GM21381 (cell line): ENCODE results near the gene RCE1.

Source experiments
- ATAC-seq: cut with Tn5 transposase; IDR thresholded peaks from one replicate; pipeline ENCODE4 v1.9.1; 2021; ENCODE audit warnings: mild to moderate bottlenecking, moderate library complexity; ENCODE audit not compliant: unreplicated experiment

The RCE1 gene

DNA sequence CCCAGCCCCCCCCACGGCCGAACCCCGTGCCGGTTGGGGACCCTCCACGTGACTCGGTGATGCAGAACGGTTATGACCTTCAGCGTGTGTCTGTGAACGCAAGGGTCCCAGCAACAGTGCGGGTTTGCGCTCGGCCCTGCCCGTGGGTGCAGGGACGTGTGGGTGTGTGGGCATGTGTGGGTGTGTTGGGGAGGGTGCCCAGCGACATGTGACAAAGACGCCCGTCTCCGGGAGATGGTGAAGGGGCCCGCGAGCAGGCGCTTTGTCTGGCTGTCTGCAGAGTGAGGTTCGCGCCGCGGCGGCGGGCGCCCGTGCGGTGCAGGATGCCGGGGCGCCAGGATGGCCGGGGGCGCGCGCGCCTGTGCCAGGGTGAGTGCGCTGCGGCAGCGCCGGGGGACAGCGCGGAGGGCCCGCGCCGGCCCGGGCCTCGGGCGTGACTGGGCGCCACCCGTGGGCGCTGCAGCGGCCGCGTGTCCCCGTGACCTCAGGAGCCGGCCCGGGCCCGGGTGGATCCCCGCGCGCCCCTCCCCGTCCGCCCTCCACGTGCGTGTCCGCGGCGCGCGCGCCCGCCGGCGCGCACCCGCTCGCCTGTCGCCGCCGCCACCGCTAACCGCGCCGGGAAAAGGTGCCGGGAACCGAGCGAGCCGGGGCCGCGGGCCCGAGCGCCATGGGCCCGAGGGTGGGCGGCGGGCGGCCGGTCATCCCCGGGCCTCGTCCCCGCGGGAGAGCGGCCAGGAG lies 13.4 kb downstream of the RCE1 start, which contains the start of gene LRFN4:
Gene LRFN4 (plus strand): TSS at position 569 of the 738 bp plus-strand sequence. CDS start 681 bp downstream, outside the sequence.
- ATAC-seq, result peak; percentile 14

DNA sequence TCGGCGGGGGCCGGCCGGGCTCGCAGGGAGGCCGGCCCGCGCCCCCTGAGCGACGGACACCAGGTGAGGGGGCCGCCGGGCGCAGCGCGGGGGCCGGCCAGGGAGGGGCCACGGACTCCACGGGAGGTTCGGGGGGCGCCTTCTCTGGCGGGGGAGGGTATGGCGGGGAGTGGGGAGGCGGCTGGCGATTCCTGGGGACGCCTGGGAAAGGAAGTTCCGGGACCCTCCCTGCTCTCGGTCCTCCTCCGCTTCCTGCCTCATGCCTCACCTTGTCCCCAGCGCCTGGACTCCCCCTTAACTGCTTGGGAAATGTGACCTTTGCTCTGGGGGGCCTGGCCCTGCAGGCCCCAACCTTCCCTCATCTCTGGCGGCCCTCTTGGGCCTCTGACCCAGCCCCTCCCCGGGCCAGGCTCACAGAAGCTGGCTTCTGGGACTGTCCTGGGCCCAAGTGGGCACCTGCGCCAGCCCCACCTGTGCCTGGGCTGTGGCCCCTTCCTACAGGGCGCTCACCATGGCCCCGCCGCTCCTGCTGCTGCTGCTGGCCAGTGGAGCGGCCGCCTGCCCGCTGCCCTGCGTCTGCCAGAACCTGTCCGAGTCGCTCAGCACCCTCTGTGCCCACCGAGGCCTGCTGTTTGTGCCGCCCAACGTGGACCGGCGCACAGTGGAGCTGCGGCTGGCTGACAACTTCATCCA lies 14.1 kb downstream of the RCE1 start:
- ATAC-seq, result peak; percentile 3

DNA sequence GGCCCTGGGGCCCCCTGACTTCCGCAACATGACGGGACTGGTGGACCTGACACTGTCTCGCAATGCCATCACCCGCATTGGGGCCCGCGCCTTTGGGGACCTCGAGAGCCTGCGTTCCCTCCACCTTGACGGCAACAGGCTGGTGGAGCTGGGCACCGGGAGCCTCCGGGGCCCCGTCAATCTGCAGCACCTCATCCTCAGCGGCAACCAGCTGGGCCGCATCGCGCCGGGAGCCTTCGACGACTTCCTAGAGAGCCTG lies 14.6 kb downstream of the RCE1 start:
- no peak for ATAC-seq

DNA sequence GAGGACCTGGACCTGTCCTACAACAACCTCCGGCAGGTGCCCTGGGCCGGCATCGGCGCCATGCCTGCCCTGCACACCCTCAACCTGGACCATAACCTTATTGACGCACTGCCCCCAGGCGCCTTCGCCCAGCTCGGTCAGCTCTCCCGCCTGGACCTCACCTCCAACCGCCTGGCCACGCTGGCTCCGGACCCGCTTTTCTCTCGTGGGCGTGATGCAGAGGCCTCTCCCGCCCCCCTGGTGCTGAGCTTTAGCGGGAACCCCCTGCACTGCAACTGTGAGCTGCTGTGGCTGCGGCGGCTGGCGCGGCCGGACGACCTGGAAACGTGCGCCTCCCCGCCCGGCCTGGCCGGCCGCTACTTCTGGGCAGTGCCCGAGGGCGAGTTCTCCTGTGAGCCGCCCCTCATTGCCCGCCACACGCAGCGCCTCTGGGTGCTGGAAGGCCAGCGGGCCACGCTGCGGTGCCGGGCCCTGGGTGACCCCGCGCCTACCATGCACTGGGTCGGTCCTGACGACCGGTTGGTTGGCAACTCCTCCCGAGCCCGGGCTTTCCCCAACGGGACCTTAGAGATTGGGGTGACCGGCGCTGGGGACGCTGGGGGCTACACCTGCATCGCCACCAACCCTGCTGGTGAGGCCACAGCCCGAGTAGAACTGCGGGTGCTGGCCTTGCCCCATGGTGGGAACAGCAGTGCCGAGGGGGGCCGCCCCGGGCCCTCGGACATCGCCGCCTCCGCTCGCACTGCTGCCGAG lies 15.1 kb downstream of the RCE1 start:
- no peak for ATAC-seq

DNA sequence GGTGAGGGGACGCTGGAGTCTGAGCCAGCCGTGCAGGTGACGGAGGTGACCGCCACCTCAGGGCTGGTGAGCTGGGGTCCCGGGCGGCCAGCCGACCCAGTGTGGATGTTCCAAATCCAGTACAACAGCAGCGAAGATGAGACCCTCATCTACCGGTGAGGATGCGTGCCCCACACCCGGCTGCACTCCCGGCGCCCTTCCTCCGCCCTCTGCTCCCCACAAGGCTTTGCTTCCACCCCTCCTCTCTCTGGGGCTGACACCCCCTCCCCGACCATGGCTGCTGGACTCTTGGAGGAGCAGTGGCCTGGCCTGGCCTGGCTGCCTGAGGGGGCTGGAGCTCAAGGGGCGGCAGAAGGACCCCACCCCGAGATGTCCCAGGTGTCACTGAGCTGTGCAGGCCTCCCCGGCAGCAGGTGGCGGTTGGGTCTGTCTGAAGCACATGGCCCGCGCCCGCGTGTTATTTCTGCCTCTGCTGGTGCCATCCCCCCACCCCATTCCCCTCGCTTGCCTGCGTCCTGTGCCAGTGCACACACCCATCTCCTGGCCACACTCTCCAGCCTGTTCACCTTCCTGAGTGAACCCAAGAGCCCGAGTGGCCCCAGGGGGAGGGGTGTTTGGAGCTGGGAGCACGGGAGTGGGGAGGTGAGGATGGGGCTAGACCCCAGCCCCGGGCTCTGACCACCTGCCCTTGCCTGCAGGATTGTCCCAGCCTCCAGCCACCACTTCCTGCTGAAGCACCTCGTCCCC lies 15.9 kb downstream of the RCE1 start:
- no peak for ATAC-seq

DNA sequence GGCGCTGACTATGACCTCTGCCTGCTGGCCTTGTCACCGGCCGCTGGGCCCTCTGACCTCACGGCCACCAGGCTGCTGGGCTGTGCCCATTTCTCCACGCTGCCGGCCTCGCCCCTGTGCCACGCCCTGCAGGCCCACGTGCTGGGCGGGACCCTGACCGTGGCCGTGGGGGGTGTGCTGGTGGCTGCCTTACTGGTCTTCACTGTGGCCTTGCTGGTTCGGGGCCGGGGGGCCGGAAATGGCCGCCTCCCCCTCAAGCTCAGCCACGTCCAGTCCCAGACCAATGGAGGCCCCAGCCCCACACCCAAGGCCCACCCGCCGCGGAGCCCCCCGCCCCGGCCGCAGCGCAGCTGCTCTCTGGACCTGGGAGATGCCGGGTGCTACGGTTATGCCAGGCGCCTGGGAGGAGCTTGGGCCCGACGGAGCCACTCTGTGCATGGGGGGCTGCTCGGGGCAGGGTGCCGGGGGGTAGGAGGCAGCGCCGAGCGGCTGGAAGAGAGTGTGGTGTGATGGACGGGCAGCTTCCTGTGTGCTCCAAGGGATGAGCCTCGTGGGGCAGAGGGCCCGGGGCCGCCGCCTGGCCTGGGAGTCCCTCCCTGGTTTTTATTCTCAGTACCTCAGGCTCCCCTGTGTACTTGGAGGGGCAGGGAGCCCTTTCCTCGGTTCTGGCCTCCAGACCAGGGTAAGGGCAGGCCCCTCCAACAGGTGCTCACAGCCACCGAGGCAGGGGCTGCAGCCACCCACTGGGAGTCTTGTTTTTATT lies 16.6 kb downstream of the RCE1 start:
- no peak for ATAC-seq

DNA sequence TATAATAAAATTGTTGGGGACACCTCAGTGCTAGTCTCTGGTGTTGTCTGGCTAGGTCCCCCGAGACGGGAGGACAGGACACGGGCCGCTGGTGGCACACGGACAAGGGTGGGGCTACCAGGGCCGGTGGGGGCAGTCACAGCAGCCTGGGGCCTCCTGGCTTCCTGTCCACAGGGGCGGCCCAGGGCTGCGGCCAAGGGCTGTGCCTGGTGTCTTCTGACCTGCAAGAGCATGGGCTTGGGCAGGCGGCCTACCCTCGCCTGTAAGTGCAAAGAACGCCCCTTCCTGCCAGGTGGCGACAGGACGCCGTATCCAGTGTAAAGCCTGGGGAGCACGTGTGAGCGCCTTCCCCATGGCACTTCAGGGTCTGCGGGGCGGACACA lies 17.2 kb downstream of the RCE1 start:
- ATAC-seq, result no peak

DNA sequence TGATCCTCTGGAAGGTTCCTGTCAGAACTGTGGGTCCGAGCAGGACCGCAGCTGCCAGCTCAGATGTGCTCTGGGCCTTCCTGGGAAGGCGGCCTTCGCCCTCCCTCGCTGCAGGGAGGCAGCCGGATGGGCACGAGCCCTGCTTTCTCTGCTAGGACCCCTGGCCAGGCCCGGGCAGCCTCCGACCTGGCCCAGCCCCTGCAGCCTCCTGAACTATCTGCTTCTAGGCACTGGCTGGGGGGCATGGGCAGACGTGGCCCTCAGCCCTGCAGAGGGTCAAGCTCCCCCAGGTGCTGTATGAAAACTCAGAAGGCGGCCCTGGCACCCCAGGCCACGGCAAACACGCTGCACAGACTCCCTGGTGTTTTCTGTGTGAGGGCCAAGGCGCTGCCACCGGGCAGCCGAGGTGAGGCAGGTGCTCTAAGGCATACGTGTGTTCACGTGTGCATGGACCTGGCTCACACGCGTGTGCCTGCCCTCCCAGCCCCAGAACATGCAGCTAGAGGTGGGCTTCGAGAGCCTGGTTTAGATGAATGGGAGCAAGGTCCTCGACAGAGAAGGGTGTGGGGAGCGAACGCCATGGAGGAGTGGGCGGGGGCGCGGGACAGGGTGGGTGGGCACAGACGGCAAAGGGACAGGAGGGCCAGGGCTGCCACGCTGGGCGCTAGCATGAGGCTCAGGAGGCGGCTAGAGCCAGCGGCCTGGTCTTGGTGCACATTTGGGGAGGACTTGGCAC lies 18.0 kb downstream of the RCE1 start:
- no peak for ATAC-seq

DNA sequence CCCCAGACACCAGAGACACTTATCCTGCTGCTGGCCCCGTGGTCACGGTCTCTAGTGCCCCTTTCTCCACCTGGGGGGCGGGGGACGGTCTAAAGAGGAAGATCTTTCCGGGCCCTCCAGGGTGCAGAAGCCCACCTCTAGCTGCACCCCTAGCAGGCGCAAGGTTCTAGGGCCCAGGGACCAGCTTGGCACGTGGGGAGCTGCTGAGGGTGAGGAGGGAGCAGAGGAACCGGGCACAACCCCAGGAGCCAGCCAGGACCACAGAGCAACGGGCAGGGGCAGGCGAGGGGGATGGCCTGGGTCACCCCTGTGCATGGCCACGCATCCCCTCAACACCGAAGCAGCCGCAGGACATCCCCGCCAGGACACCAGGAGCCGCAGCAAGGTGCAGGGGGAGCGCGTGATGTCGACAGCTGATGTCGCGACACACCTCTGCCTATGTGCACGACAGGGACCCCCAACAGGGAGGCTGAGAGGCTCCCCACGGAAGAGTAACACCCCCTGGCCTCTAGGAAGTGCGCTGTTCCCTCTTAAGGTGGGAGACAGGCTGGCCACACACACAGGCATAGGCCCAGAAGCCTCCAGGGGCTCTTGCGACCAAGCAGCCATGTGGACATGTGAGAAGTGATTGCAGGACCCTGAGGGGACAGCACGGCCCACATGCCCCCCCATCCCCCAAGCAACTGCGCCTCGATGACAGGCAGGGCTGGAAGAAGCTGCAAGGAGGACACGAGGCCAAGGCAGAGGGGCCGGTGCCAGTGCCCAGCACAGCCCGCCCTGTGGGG lies 18.7 kb downstream of the RCE1 start:
- no peak for ATAC-seq

DNA sequence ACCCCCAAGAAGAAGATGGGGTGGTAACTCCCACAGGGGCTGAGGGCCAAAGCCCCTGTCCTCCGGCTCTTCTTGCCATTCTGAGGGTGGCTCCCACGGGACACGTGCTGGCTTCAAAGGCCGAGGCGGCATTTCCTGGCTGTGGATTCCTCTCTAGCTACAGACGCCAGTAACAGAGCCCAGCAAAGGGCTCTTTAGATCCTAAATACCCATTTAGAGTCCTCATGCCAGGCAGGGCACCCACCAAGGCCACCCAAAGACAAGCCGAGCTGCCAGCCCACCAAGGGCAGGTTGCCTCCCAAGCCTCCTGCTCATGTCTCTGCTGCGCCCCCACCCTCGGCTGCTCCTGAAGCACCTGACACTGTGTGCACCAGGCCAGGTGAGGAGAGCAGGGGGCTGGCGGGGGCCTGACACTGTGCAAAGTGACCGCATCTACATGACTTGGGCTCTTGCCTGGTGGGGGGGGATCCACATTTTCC lies 19.4 kb downstream of the RCE1 start:
- ATAC-seq, result no peak

DNA sequence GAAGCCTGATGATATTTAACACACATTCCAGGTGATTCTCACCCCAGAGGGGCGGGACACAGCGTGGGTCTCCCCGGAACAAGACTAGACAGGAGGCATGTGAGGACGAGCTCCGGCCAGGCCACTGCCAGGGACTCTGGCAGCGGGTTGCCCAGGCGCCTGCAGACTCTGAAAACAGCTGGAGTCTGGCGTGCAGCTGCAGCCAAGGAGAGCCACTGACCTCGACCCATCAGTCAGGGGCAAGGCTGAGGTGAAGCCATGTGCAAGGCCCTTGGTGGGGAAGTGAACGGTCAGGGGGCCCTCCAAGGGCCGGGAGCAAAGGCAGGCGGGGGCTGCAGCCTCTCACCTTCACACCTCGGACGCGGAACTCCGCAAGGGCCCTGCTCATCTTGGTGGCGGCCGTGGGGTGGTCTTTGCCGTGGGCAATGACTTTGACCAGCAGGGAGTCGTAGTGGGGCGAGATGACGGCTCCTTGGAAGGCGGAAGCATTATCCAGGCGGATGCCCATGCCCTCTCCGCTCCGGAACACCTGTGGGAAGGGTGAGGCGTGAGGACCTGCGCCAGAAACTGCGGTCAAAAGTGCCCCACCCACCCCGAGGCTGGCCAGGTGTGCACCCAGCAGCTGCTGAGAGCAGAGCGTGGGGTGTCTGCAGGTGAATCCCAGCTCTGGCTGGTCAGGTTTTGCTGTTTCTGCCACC lies 20.3 kb downstream of the RCE1 start:
- no peak for ATAC-seq

DNA sequence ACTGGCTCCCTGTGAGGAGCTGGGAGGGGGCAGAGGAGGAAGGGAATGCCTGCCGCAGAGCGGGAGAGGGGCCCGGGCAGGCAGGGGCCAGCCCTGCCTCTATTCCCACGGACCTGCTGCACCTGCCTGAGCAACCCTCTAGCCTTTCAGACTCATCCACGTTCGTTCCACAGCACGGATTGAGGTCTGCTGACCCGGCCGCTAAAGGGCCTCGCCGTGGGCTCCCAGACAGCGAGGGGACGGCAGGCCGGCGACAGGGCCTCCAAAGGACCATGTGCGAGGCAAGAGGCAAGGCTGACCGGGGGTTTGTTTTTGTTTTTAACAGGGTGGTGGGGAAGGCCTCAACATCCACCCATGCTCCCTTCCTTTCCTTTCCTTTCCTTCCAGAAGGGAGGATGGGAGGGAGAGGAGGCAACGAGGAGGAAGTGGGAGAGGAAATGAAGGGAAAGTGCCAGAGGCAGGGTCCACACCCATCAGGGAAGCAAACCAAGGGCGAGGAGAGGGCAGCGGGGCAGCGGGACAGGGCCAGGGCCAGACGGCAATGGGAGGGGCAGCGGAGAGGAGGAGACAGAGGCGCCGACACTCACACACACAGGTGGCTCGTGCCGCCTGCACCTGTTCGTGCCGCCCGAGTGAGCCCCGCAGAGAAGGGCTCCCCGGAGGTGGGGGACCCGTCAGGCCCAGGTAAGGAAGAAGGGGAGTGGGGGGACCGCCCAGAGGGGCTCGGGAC lies 21.1 kb downstream of the RCE1 start:
- ATAC-seq, result no peak

DNA sequence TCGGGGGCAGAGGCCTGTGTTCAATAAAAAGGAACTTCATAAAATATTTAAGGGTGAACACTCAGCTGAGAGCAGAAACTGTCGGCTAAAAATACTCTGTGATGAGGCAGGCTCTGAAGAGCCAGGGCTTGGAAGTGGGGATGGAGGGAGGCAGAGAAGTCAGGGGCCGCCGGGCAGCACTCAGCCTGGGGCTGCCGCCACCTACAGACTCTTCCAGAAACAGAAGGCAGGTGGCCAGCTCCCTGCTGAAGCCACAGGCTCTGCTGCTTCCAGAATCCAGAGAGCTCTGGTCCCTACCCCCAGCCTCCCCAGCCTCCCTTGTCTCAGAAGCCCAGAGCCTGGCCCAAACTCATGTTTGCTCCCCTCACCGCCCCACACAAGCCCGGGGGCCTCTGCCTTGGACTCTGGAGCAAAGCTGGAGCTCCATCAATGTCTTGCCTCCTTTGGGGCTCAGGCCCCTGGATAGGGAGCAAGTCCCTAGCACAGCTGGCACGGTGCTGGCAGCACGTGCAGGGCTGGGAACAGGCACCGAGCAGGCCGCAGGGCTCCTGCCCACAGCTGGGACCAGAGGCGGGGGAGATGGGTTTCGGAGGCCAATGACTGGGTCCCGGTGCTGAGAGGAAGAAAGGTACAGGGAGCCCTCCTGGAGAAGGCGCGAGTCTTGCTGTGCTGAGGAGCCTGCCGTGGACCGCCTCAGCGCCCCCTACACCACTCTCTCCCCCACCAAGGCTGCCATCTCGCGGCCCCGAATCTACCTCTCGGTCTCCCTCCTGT lies 21.9 kb downstream of the RCE1 start:
- no peak for ATAC-seq

DNA sequence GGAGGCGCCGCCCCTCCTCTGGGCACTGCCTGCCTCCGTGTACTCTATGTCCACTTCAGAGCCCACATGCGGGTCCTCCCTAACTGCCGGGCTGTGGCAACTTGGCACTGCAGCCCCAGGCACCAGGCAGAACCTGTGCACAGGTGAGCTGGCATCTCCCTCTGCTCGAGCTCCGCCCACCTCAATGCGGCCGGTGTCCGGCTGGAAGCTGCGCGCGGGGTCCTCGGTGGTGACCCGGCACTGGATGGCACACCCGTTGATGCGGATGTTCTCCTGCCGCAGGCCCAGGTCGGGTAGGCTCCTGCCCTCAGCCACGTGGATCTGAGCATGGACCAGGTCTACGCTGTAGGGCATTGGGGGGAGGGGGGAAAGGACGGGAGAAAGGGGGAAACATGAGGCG lies 22.8 kb downstream of the RCE1 start:
- ATAC-seq, result no peak

DNA sequence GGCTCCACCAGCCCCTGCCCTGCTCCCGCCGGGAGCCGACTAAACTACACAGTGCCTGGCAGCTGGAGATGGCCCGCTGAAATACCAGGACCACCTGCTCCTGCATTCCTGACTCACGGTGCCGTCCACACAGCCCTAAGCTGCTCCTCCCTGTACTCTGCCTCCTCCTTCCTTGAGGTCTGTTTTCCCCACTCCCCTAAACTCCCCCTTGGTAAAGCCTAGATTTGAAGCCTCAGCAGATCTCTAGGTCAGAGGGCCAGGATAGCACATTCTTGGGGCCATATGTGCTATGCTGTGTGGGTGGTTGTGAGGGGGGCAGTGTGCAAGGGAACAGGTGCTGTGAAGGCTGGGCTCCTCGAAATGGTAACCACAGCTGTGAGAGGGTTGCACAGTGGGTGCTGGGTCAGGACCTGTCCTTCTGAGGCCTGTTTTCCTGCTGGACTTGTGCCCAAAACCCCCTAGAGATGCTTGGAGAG lies 23.3 kb downstream of the RCE1 start:
- no peak for ATAC-seq

DNA sequence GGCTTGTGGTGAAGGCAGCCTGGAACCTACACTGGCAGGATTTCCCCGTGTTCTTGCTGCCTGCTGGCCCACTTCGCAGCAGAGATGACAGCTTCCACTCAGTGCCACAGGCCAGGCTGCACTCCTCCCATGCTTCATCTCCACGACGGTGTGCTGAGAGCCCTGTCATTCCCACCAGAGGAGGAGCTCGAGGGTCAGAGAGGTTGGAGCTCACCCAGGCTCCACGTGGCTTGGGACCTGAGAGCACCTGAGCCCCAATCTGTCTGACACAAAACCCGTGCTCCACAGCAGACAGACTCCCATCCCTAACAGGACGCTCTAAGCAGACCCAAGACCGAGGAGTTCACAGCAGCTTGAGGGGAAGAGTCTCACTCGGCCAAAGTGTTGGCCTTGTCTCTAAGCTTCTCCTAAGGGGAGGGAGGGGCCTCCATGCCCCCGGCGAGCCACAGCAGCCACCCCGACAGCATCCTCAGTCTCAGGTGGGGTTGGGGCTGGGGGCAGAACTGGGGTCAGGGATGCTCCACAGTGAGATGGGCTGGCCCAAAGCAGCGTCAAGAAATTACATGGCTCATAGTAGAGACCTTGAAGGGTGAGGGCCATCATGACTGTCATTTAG lies 24.3 kb downstream of the RCE1 start:
- no peak for ATAC-seq
